Activated CD4-positive, alpha-beta T cell treated with anti-CD3 and anti-CD28 coated beads for 36 hours (primary cell): ENCODE data around the gene KCNMA1. TPM values are rescaled to one million over a fixed set of nuclear protein-coding genes. Genes with fewer than 3 reads are reported as not detected.

ENCODE experiments used
- ATAC-seq: fragments of 200-7000 bp; cut with Tn5 transposase; one replicate; pipeline ENCODE4 v1.10.0; 2021; ENCODE audit warnings: mild to moderate bottlenecking, moderate library complexity
- CTCF ChIA-PET: fragments of 350-600 bp; sonication (Branson Sonifier 250); formaldehyde crosslinking; loops from one replicate; lab custom pipeline; 2021; ENCODE audit warnings: antibody characterized with exemption; lab: Charles Lee
- POLR2A ChIA-PET: fragments of 350-600 bp; sonication (Branson Sonifier 250); formaldehyde crosslinking; loops from one replicate; lab custom pipeline; 2021; ENCODE audit warnings: antibody characterized with exemption, inconsistent platforms; lab: Charles Lee
- DNase-seq: peaks from one replicate; pipeline ENCODE4 v3.0.0-alpha.2; 2020
- H3K27ac Mint-ChIP-seq: one replicate; pipeline ENCODE4 v1.8.0; 2021; ENCODE audit warnings: mixed read lengths
- H3K27me3 Mint-ChIP-seq: one replicate; pipeline ENCODE4 v1.8.0; 2021; ENCODE audit warnings: mixed read lengths
- H3K36me3 Mint-ChIP-seq: one replicate; pipeline ENCODE4 v1.8.0; 2021; ENCODE audit warnings: low read depth, mixed read lengths
- H3K4me1 Mint-ChIP-seq: one replicate; pipeline ENCODE4 v1.8.0; 2021; ENCODE audit warnings: mixed read lengths
- H3K4me3 Mint-ChIP-seq: one replicate; pipeline ENCODE4 v1.8.0; 2021; ENCODE audit warnings: mild to moderate bottlenecking, moderate library complexity, mixed read lengths
- H3K9me3 Mint-ChIP-seq: one replicate; pipeline ENCODE4 v1.8.0; 2021; ENCODE audit warnings: low read depth, mixed read lengths
- intact Hi-C, 2 experiments: fragments of 100-400 bp; cut with DNase I in 1 of 2; cut with micrococcal nuclease in 1 of 2; formaldehyde crosslinking; loops; one replicate each; pipeline versions ENCODE4 v1.14.2 to v1.15.1; 2022 to 2024; cut with DNase I, micrococcal nuclease
- total RNA-seq, 2 experiments: library from RNA; stranded (reverse); gene quantifications; one replicate each; pipeline ENCODE4 v1.2.3, GENCODE V29; 2021

Gene KCNMA1
- total RNA-seq, 2 experiments from 2014 or later: 0.18 TPM; not detected in 1

- CTCF ChIA-PET: no interaction called here
- Mint-ChIP-seq H3K4me3 (no peak overlapping the region), H3K36me3 (no peaks in the 10 kb centered on the region), H3K4me1 (peaks cover 7% of the 10 kb centered on the region), H3K27ac (no peak overlapping the region), H3K9me3 (no peaks in the 10 kb centered on the region), H3K27me3 (peaks cover 3% of the 10 kb centered on the region)
- ATAC-seq (peak; percentile 35), DNase-seq (no peak)
- POLR2A ChIA-PET: no interaction called here
- intact Hi-C loops: no loop called here
These were observed 136.3 kb downstream of the KCNMA1 start for GRCh38 chr10:77501152-77501845.

- no peak overlapping the region for H3K4me3 Mint-ChIP-seq
- DNase-seq (peak; percentile 14), ATAC-seq (peak; percentile 66)
- peaks cover 7% of the 10 kb centered on the region for H3K4me1 Mint-ChIP-seq
- no peak overlapping the region for H3K27ac Mint-ChIP-seq
- no peaks in the 10 kb centered on the region for H3K36me3 Mint-ChIP-seq
- CTCF ChIA-PET: interaction anchor here (0.7 kb wide), 1 partner anchor 14 kb away, joined by 3 read pairs; no protein-coding TSS in a partner anchor
- peaks cover 3% of the 10 kb centered on the region for H3K27me3 Mint-ChIP-seq
- no peaks in the 10 kb centered on the region for H3K9me3 Mint-ChIP-seq
- POLR2A ChIA-PET: no interaction called here
- intact Hi-C loops: no loop called here
These were observed 136.9 kb downstream of the KCNMA1 start for GRCh38 chr10:77500754-77501151.

GRCh38 chr10:77498829-77499228 lies 138.8 kb downstream of the KCNMA1 start:
- Mint-ChIP-seq H3K36me3 (no peaks in the 10 kb centered on the region), H3K27ac (no peak overlapping the region), H3K4me1 (peaks cover 4% of the 10 kb centered on the region), H3K9me3 (no peaks in the 10 kb centered on the region), H3K4me3 (no peak overlapping the region), H3K27me3 (no peaks in the 10 kb centered on the region)
- no peak for ATAC-seq
- POLR2A ChIA-PET: no interaction called here
- CTCF ChIA-PET: no interaction called here
- intact Hi-C loops: no loop called here
- DNase-seq: no peak

GRCh38 chr10:77498210-77498609 lies 139.4 kb downstream of the KCNMA1 start:
- ChIA-PET POLR2A (no interaction called here), CTCF (no interaction called here)
- peaks cover 4% of the 10 kb centered on the region for H3K4me1 Mint-ChIP-seq
- no peak overlapping the region for H3K4me3 Mint-ChIP-seq
- H3K9me3 Mint-ChIP-seq: no peaks in the 10 kb centered on the region
- intact Hi-C loops: no loop called here
- DNase-seq (no peak), ATAC-seq (no peak)
- H3K36me3 Mint-ChIP-seq: no peaks in the 10 kb centered on the region
- peaks cover 1% of the 10 kb centered on the region for H3K27me3 Mint-ChIP-seq
- no peak overlapping the region for H3K27ac Mint-ChIP-seq

- Mint-ChIP-seq H3K27me3 (peaks cover 2% of the 10 kb centered on the region), H3K4me1 (peaks cover 4% of the 10 kb centered on the region), H3K9me3 (no peaks in the 10 kb centered on the region), H3K4me3 (no peak overlapping the region), H3K36me3 (no peaks in the 10 kb centered on the region), H3K27ac (no peak overlapping the region)
- CTCF ChIA-PET: no interaction called here
- no peak for DNase-seq
- ATAC-seq: no peak
- POLR2A ChIA-PET: no interaction called here
- intact Hi-C loops: no loop called here
These were observed 139.9 kb downstream of the KCNMA1 start for GRCh38 chr10:77497748-77498147.

- H3K9me3 Mint-ChIP-seq: no peaks in the 10 kb centered on the region
- no peak for ATAC-seq
- intact Hi-C loops: no loop called here
- H3K36me3 Mint-ChIP-seq: no peaks in the 10 kb centered on the region
- H3K4me1 Mint-ChIP-seq: peaks cover 4% of the 10 kb centered on the region
- no peak overlapping the region for H3K27ac Mint-ChIP-seq
- no peak overlapping the region for H3K4me3 Mint-ChIP-seq
- POLR2A ChIA-PET: no interaction called here
- no peak for DNase-seq
- CTCF ChIA-PET: interaction anchor here (0.6 kb wide), 2 partner anchors 10 to 344 kb away, joined by 4 read pairs; no protein-coding TSS in a partner anchor
- peaks cover 2% of the 10 kb centered on the region for H3K27me3 Mint-ChIP-seq
These were observed 140.6 kb downstream of the KCNMA1 start for GRCh38 chr10:77496941-77497420.

- ATAC-seq (no peak), DNase-seq (no peak)
- intact Hi-C loops: no loop called here
- H3K36me3 Mint-ChIP-seq: no peaks in the 10 kb centered on the region
- H3K27ac Mint-ChIP-seq: no peak overlapping the region
- ChIA-PET CTCF (interaction anchor here (0.6 kb wide), 1 partner anchor 76 kb away, joined by 3 read pairs; no protein-coding TSS in a partner anchor), POLR2A (no interaction called here)
- H3K4me1 Mint-ChIP-seq: no peaks in the 10 kb centered on the region
- H3K4me3 Mint-ChIP-seq: no peak overlapping the region
- H3K9me3 Mint-ChIP-seq: no peaks in the 10 kb centered on the region
- H3K27me3 Mint-ChIP-seq: peaks cover 2% of the 10 kb centered on the region
These were observed 142.7 kb downstream of the KCNMA1 start for GRCh38 chr10:77494756-77495541.

- POLR2A ChIA-PET: no interaction called here
- no peak for DNase-seq
- ATAC-seq: no peak
- Mint-ChIP-seq H3K4me3 (no peak overlapping the region), H3K27me3 (peaks cover 2% of the 10 kb centered on the region), H3K36me3 (no peaks in the 10 kb centered on the region), H3K27ac (no peak overlapping the region), H3K4me1 (no peaks in the 10 kb centered on the region), H3K9me3 (no peaks in the 10 kb centered on the region)
- intact Hi-C loops: no loop called here
- CTCF ChIA-PET: no interaction called here
These were observed 143.3 kb downstream of the KCNMA1 start for GRCh38 chr10:77494327-77494726.

GRCh38 chr10:77493851-77494261 lies 143.8 kb downstream of the KCNMA1 start:
- POLR2A ChIA-PET: no interaction called here
- H3K4me3 Mint-ChIP-seq: no peak overlapping the region
- CTCF ChIA-PET: no interaction called here
- H3K27me3 Mint-ChIP-seq: peaks cover 2% of the 10 kb centered on the region
- intact Hi-C loops: no loop called here
- H3K4me1 Mint-ChIP-seq: no peaks in the 10 kb centered on the region
- ATAC-seq (no peak), DNase-seq (no peak)
- H3K27ac Mint-ChIP-seq: no peak overlapping the region
- no peaks in the 10 kb centered on the region for H3K9me3 Mint-ChIP-seq
- H3K36me3 Mint-ChIP-seq: no peaks in the 10 kb centered on the region

GRCh38 chr10:77493239-77493806 lies 144.3 kb downstream of the KCNMA1 start:
- Mint-ChIP-seq H3K4me1 (no peaks in the 10 kb centered on the region), H3K36me3 (no peaks in the 10 kb centered on the region), H3K4me3 (no peak overlapping the region), H3K9me3 (no peaks in the 10 kb centered on the region), H3K27me3 (peaks cover 2% of the 10 kb centered on the region), H3K27ac (no peak overlapping the region)
- DNase-seq (no peak), ATAC-seq (no peak)
- POLR2A ChIA-PET: no interaction called here
- CTCF ChIA-PET: no interaction called here
- intact Hi-C loops: no loop called here

- intact Hi-C loops: no loop called here
- CTCF ChIA-PET: interaction anchor here (0.6 kb wide), 1 partner anchor 13 kb away, joined by 3 read pairs; no protein-coding TSS in a partner anchor
- Mint-ChIP-seq H3K27ac (no peak overlapping the region), H3K9me3 (no peaks in the 10 kb centered on the region), H3K4me1 (no peaks in the 10 kb centered on the region), H3K4me3 (no peak overlapping the region), H3K27me3 (peaks cover 2% of the 10 kb centered on the region), H3K36me3 (no peaks in the 10 kb centered on the region)
- no peak for ATAC-seq
- POLR2A ChIA-PET: no interaction called here
- DNase-seq: no peak
These were observed 145.1 kb downstream of the KCNMA1 start for GRCh38 chr10:77492368-77492994.
